GM21723 (cell line): ENCODE data around the gene CACNA2D3.

Experiments
- ATAC-seq: cut with Tn5 transposase; IDR thresholded peaks from one replicate; pipeline ENCODE4 v1.9.1; 2021; ENCODE audit warnings: mild to moderate bottlenecking, moderate library complexity; ENCODE audit not compliant: unreplicated experiment

CACNA2D3 gene

DNA sequence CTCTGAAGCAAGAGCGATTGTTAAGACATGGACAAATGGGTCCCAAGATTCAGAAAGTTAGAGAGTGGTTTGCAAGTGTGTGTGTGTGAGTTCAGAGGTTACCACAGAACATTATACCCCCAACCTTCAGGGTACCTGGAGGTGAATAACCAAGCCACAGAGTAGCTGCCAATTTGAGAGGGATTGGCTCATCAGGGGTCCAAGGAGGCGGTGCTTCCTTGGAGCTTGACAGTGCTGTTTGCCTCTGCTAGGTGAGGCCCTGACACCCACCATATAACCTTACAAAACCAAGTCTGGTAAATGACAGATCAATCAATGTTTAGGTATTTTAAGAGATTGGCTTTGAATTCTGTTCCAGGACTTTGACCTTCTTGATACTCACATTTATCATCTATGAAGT lies 769.8 kb downstream of the CACNA2D3 start:
- ATAC-seq = no peak

DNA sequence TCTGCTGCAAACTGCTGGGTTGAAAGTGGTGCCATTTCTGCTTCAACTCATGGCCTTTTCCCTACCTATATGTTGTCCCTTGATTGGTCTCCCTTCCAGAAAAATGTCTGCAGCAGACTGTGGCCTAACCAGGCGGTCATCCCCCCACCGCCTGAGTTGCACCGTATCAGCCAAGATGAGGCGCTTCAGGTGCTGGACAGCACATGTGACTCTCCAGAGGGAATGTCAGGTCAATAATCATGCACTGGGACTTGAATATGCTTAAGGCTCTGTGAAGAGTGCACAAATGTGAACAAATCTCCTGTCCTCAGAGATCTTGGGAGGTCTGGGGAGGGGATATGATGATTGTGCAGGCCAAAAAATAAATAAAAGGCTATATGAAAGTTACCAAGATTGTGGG lies 773.3 kb downstream of the CACNA2D3 start:
- no peak for ATAC-seq

DNA sequence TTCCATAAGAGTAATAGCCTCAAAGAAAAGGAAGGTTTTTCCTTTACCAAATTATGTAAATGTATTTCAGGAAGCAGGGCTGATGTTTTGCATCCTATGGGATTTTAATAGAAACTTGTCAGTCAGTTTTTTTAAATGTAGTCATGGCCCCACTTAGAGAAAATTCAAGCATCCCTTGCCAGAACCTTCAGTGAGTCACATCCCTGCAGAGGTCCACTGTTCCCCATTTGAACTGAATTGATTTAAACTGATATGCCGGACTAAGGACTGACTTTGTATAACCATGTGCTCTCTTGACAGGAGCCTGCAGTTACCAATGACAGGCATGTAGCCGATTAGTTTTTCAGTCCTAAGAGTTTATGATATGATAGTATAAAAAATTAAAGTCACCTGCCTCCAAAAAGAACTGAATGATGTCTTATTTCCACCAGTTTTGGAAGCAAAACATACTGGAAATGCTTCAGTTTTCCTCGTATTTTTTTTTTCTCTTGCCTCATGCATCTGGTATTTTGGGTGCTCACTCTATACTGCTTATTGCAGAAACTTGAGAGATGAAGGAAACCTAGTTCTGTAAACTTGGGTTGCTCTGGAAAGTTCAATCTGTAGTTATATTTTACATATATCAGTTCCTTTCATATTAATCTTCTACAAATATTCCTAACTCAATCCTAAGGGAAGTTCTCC lies 774.8 kb downstream of the CACNA2D3 start:
- no peak for ATAC-seq

DNA sequence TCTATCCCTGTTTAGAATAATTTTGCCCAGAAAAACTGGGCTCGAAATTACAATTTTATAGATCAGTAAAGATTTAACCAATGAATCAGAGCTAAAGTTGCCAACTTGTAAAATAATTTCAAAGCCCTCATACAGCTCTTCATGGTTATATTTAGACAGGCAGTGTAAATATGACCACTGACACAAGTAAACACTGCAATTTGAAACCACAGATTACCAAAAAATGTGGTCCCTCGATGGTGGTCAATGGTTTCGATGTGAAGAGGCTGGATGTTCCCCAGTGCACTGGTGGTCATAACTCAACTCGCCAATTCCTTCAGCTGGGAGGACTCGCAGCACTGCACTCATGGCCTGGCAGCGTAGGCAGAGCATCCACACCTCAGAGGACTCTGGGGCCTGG lies 776.9 kb downstream of the CACNA2D3 start:
- ATAC-seq = no peak

DNA sequence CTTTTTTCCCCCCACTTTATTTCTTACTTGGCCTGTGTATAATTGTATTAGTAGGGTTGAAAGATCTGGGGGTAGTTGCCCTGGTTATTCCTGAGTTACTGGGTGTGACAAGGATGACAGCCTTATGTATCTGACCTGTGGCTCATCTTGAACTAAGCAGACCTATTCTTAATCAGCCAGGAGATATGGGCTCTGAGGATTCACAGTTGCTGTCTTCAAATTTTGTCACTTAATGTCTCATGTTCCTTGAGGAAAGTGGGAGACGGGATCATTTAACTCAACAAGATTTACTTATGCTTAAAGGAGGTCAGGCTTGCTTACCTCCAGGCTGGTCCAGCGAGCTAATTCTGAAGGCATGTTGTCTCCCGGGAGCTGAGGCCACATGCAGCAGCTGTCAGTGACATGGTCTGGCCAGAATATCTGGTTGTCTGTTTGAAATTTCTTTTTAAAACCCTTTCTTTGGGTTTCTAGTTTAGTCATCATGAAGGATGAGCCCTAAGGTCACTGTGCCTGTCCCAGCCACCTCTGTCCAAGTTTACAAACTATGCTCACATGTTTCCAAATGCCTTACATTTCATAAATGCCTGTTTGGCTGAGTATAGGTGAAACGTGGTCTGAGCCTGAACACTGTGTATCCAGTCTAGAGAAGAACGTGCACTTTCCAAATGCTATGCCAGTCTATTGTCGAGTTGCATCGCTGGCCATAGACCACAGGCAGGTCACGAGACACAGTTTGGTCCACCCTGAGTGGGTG lies 778.7 kb downstream of the CACNA2D3 start:
- ATAC-seq = no peak

DNA sequence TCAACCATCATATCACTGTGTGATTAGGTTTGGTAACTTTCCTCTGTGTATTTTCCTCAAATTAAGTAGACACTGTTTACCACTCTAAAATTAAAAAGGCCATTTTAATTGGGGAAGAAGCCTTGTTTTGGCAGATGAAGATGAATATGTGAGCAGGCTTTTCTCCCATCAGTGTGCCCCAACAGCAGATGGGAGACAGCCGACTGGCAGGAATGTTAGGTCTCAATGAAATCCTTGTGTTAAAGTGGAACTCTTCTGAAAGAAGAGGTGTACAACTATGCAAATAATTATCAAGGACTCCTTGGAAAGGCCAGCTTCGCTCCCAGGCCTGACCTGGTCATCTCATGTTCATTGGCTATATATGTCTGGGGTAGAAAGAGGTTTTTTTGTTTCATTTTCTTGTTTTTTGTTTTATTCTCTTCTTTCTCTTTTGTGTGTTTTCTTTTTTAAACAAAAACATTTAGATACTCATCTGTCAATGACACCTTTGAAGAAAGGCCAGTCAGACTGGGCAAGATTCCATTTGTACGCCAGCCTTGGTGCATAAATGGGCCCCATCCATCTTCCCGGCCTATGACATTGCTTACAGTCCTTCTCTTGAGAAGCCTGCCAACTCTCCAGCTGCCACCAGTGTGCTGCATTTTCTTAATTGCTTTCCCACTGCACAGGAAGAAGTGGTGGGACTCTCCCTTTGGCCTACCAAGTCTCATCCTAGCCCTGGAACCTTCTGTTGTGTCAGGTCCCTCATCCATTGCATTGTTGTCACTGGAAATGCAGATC lies 779.7 kb downstream of the CACNA2D3 start:
- no peak for ATAC-seq

DNA sequence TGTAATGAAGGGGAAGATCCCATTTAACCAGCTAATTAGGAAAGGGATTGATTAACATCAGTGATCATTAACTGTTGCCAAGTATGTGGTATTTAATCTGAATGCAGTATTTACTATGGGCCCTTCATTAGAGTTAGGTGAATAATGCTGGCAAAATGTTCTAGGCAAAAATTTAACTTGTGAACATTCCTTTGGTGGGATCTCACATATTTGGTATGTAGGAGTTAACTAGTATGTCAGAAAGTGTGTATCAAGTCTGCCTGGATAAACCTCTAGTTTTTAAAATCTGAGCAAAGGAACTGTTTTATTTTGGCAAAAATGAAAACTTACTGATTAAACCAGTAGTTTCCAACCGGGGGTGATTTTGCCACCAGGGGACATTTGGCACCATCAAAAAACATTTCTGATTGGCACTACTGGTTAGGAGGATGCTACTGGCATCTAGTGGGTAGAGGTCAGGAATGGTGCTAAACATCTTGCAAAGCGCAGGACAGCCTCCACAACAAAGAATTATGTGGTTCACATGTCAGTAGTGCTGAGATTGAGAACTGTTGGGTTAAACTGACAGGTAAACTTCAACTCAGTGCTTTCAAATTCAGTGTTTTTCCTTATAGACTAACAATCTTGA lies 783.0 kb downstream of the CACNA2D3 start:
- ATAC-seq = no peak

DNA sequence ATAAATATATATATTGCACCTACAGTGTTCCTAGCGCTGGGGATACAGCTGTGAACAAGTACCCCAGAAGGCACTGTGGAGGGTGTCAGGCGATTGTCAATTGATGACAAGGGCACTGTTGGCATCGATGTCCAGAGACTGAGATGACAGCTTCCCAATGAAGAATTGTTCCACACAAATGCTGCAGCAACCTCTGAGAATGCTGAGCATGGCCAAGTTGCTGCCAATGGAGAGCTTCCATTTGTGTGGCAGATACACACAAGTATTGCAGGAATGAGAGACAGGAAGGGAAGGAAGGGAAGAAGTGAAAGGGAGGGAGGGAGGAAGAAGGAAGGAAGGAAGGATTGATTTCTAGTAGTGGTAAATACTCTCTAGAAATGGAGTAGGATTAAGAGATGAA lies 783.6 kb downstream of the CACNA2D3 start:
- ATAC-seq = no peak

DNA sequence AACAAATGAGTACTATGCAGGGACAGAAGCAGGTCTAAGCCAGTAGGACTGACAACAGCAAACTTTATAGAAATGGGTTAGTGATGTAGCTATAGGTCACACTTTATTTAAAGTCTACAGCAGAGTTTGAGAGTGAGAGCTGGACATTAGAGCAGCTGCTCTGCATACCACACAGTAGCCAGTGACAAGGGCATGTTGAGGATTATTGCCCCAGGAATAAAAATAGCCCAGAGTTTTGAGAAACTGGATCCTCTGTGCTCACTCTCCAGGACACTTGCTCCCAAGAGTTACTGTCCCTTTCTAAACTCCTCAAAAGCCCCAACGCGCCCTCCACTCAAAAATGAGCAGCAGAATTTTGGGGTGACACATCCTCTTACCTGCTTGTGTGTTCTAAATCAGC lies 784.4 kb downstream of the CACNA2D3 start:
- no peak for ATAC-seq

DNA sequence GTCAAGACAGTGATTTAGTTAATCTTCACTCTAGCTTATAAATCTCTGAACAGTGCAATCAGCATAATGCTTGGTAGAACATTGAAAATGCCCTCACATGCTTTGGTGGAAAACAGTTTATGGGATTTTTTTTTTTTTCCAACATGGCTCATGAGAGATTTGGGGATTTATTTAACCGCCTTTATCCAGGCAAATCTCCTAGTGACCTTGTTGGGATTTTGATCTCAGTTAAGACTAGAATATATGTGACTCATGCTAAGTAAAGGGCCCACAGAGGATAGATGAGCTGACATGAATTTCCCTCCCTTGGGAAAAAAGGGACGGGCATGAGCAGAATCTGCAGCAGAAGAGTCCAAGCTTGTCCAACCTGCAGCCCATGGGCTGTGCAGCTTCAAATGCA lies 786.8 kb downstream of the CACNA2D3 start:
- ATAC-seq = no peak

DNA sequence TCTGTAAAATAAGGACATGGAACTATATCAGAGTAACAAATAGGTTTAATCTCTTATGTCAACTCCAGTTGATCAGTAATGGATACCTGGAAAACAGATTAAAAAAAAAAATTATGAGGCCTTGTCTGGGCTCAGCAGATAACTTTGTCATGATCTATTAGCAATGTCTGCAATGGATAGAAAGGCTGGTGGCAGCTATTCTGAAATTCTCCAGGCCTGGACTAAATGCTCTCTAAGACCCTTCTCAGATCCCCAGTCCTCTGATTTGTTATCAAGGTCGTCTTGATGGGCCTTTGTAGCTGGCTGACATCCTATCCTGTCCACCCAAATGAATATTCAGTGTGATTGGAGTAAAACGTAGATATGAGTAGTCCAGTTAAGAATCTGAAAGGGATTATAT lies 791.8 kb downstream of the CACNA2D3 start:
- ATAC-seq = no peak

DNA sequence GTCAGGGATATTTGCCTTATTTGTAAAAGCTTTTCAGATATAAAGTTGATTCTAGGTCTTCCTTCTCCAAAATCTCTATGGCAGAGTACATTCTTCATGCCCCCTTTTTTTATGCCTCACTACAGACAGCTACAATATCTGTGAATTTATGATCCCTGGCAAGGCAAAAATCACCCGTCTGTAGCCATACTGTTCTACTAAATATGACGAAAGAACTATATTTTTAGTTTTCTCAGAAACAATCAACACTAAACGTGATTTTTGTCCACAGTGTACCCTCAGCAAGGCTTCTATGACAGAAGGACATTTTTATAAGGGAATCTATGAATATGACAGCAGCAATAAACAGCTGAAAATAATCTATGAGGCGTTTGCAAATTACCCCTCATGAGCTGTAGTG lies 792.8 kb downstream of the CACNA2D3 start:
- no peak for ATAC-seq

DNA sequence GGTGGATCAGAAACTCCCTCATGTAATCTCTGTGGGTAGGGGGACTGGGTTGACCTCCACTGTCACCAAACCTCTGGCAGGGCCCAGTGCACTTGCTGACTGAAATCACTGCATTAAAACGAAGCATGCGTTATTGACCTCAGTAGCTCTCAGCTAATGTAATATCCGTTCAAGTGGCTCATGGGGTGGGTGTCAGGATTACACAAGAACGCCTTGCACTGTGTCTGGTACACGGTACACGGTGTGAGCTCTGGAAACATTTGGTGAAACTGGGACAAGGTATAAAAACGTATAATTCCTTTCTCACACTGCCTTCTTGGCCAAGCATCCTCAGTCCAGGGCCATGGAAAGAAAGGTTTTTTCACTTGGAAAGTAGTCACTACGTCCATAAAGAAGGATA lies 793.6 kb downstream of the CACNA2D3 start:
- ATAC-seq = no peak

DNA sequence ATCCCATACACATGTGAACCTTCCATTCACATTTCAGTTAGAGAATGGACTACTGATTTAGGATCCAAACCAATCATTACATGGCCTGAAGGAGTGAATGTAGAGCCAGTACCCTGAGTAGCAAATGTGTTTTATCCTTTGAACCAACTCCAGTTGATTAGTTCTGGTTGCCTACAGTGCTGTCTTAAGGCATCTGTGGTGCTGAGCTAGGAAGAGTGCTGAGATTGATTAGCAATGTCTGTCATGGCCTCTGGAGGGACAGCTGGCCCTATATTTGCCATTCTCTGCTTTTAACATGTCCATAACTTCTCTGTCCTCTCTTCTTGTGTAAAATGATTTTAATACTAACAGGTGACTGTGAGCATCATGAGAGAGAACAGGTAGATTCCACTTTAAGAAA lies 794.4 kb downstream of the CACNA2D3 start:
- no peak for ATAC-seq

DNA sequence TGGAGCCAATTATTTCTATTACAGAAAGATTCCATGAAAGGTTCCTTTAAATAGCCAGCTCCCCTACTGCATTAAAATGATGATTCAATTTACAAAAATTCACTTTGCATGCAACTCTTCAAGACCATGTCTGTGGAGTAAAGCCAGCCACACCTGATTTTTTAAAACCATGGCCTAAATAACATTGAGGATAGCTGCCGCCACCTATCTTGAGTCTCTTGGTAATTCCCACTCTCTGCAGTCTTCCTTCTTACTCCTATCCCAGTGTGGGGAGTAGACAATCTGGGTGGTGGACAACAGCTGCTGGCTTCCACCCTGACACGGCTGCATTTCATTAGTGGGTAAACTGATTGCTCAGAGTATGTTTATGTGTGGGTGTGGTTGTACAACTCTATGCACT lies 794.8 kb downstream of the CACNA2D3 start:
- no peak for ATAC-seq

DNA sequence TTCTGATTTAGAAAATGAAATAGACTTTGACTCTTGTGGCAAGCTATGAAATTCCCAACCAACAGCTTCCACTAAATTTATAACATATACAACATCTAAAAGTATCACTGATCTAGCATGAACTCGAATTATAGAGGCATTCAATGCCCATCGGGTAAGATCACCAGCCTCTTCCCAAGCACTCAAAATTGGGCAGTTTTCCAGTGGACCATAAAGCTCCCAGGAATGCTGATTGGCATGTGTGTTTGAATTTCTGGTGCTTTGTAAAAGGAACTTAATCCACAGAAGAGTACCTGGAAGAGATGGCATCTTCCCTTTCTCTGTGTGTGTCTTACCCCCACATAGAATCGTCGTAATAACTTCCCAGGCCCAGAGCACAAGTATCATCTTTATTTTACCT lies 795.5 kb downstream of the CACNA2D3 start:
- ATAC-seq = no peak

DNA sequence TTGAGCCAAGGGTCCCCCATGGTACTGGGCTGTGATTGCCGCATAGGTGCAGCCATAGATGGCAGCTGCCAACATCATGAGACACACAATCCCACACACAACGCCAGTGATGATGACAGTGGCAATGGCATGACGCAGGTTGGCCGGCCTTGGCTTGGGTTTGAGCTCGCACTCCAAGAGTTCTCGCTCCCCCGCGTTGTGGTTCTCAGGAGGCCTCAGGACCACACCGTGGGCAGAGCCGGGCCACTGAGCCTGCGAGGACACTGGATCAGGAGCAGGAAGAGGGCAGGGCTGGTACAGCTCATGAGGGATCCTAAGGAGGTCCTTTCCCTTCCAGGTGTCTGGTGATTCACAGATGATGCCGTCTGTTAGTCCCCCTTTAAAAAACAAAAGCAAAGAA lies 796.2 kb downstream of the CACNA2D3 start:
- ATAC-seq = no peak

DNA sequence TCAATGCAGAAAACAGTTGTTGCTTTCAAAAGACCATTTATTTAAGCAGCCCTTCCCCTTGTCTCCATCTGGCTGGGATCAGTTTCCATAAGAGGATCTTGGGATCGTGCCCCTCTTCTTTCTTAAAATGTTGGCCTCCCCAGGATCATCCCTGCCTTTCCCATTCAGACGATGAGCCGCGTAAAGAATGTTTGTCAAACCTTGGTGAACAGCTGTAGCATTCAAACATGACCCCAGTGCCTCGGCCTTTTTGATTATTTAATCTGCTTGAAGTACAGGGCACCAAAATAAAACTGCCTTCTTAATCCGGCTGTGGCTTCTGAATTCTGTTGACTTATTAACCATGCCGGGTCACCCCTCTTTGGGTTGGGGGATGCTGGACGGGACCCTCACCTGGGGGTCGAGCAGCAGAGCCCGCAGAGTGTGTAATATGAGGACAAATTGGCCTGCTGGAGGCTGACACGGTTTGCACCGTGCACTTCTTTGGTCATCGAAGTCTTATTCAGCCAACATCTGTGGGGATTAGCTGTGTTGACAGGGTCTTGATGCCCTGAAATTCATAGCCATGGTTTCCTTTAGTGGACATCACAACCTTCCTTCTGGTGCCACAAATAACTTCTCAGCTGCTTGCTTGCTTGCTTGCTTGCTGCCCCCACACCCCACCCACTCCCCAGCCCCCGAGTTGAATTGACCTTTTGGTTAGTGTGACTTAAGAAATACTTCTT lies 805.9 kb downstream of the CACNA2D3 start, which contains the start of gene LRTM1:
Gene LRTM1 (minus strand): TSS at position 14 of the 725 bp plus-strand sequence. CDS start 148 bp downstream, outside the sequence.
- no peak for ATAC-seq

DNA sequence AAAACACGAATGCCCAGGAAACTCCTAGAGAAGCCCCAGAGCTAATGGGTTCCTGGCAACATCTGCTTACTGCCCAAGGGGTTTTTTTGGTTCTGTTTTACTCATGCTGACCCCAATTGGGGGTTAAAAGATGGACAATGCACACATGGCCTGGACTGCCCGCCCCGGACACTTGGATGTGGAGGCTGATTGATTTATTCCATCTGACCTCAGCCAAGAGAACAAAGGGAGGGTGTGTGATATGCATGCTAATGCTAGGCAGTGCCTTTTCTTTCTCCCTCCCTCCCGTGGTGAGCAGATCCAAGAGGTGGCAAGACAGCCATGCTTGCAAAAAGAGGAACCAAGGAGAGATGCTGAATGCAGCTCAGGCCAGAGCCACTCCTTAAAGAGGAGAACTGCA lies 808.8 kb downstream of the CACNA2D3 start:
- no peak for ATAC-seq

DNA sequence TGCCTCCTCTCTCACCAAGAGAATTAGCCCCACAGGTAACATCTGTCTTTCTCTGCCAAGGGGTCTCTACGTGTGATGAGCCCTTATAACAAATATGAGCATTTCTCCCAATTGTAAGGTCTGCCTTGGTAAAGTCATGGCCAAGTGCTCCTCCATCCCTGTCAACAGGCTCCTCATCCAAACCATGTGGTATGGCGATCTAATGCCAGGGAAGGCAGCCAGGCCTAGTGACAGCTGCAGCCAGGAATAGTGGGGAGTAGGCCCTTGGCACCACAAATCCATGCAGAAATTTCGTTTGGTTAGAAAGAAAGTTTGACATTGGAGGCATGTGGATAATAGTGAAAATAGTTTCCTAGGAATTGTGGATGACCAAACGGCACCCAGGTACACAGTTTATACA lies 810.3 kb downstream of the CACNA2D3 start:
- no peak for ATAC-seq

DNA sequence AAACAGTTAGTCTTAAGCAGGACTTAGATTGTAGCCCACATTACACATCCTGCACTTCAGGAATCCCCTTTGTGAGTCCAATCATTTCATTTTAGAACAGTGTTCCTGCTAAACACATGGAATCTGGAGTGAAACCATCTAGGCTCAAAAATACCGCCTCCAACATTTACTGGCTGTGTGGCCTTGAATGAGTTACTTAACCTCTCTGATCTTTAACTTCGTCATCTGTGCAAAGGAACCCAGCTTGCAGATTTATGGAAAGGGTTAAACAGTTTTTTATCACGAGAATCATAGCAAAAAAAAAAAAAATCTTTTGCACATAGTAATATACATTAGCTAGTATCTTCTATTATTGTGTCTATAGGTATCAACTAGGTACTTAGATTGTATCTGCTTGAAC lies 813.5 kb downstream of the CACNA2D3 start:
- ATAC-seq = no peak
